PC-9 (cell line): ENCODE results near the gene NEB. TPM values are rescaled to one million over a fixed set of nuclear protein-coding genes. Genes with fewer than 3 reads are reported as not detected.

Source experiments
- BruUV-seq: library from RNA; stranded (reverse); fragments of 400-500 nt; replicated peaks from 2 replicates; lab custom pipeline; 2021; lab: Mats Ljungman, UMichigan
- CTCF ChIA-PET: fragments of 300-600 bp; sonication (Branson Sonifier 250); formaldehyde crosslinking; loops from one replicate; lab custom pipeline; 2022; ENCODE audit warnings: antibody characterized with exemption; lab: Charles Lee
- POLR2A ChIA-PET: fragments of 300-600 bp; sonication (Branson Sonifier 250); formaldehyde crosslinking; loops from one replicate; lab custom pipeline; 2022; ENCODE audit warnings: antibody characterized with exemption; ENCODE audit not compliant: unreplicated experiment; lab: Charles Lee
- DNase-seq, 2 experiments: peaks; one replicate each; pipeline versions ENCODE4 v3.0.0 to v3.0.0-alpha.2; 2015 to 2022; ENCODE audit warnings: mixed read lengths in 1 of 2
- H2AFZ ChIP-seq: fragments of 200-600 bp; sonication (generic); 2 replicates; pipeline ENCODE4 v1.8.1; 2017; ENCODE audit warnings: antibody characterized with exemption
- H3F3A ChIP-seq: fragments of 200-600 bp; sonication (generic); 2 replicates; pipeline ENCODE4 v1.8.1; 2017; ENCODE audit warnings: antibody characterized with exemption, mild to moderate bottlenecking, low read depth; ENCODE audit not compliant: insufficient read depth
- H3K27ac ChIP-seq: fragments of 200-600 bp; sonication (generic); 2 replicates; pipeline ENCODE4 v1.6.1; 2016; ENCODE audit warnings: mixed run types
- H3K27me3 ChIP-seq: fragments of 200-600 bp; sonication (generic); 2 replicates; pipeline ENCODE4 v1.6.1; 2016; ENCODE audit warnings: low read depth, mixed run types; ENCODE audit not compliant: insufficient read depth
- H3K36me3 ChIP-seq: fragments of 200-600 bp; sonication (generic); 2 replicates; pipeline ENCODE4 v1.6.1; 2016; ENCODE audit warnings: low read depth, mixed run types
- H3K4me1 ChIP-seq: fragments of 200-600 bp; sonication (generic); replicated peaks from 2 replicates; pipeline ENCODE4 v1.6.1; 2016; ENCODE audit warnings: mixed run types; ENCODE audit not compliant: insufficient read depth
- H3K4me2 ChIP-seq: fragments of 200-600 bp; sonication (generic); 2 replicates; pipeline ENCODE4 v1.6.1; 2017; ENCODE audit warnings: mixed run types
- H3K4me3 ChIP-seq: fragments of 200-600 bp; sonication (generic); 2 replicates; pipeline ENCODE4 v1.6.1; 2016; ENCODE audit warnings: mixed run types
- H3K79me2 ChIP-seq: fragments of 200-600 bp; sonication (generic); 2 replicates; pipeline ENCODE4 v1.6.1; 2017; ENCODE audit warnings: low read depth, mixed run types
- H3K9me2 ChIP-seq: fragments of 200-600 bp; sonication (generic); 2 replicates; pipeline ENCODE4 v1.8.1; 2017; ENCODE audit warnings: mild to moderate bottlenecking; ENCODE audit not compliant: insufficient read depth
- H3K9me3 ChIP-seq: fragments of 200-600 bp; sonication (generic); 2 replicates; pipeline ENCODE4 v1.8.1; 2016; ENCODE audit warnings: low read depth; ENCODE audit not compliant: insufficient read depth
- H4K20me1 ChIP-seq: fragments of 200-600 bp; sonication (generic); 2 replicates; pipeline ENCODE4 v1.8.1; 2017; ENCODE audit not compliant: insufficient read depth
- EZH2 ChIP-seq: fragments of 200-600 bp; sonication (generic); IDR thresholded peaks from 2 replicates; pipeline ENCODE4 v1.8.0; 2017; ENCODE audit warnings: antibody characterized with exemption, low read depth
- intact Hi-C: fragments of 100-400 bp; cut with micrococcal nuclease; formaldehyde crosslinking; loops from one replicate; pipeline ENCODE4 v1.10.0; 2022; ENCODE audit not compliant: unreplicated experiment
- total RNA-seq: library from RNA; stranded (reverse); gene quantifications from 2 replicates; pipeline ENCODE4 v1.2.3, GENCODE V29; 2021
- TF ChIP-seq, protein P1 (sequence below): fragments of 200-600 bp; sonication (generic); conservative IDR thresholded peaks from 2 replicates; pipeline ENCODE4 v1.6.1; 2017; ENCODE audit warnings: mixed run types, antibody characterized with exemption, mild to moderate bottlenecking, moderate library complexity

NEB gene
- total RNA-seq, 1 experiment from 2014 or later: 0.15 TPM

GRCh38 chr2:151730262-151730975 is 3.9 kb downstream of the NEB start:
- DNase-seq: no peak
- Histone ChIP-seq H3K9me3 (no peaks in the 10 kb centered on the region), H2AFZ (no peak overlapping the region), H3K4me3 (no peak overlapping the region), H3K4me2 (no peak overlapping the region), H3F3A (no peaks in the 10 kb centered on the region), H3K9me2 (no peaks in the 10 kb centered on the region), H3K79me2 (no peaks in the 10 kb centered on the region), H3K4me1 (no peaks in the 10 kb centered on the region), H3K27me3 (no peaks in the 10 kb centered on the region), H3K36me3 (no peaks in the 10 kb centered on the region), H4K20me1 (no peaks in the 10 kb centered on the region), H3K27ac (no peak overlapping the region)
- ChIA-PET POLR2A (interaction anchor here (0.5 kb wide), 1 partner anchor 161 kb away, joined by 3 read pairs; no protein-coding TSS in a partner anchor), CTCF (no interaction called here)
- BruUV-seq: no TSS peak
- TF ChIP-seq, protein P1, sequence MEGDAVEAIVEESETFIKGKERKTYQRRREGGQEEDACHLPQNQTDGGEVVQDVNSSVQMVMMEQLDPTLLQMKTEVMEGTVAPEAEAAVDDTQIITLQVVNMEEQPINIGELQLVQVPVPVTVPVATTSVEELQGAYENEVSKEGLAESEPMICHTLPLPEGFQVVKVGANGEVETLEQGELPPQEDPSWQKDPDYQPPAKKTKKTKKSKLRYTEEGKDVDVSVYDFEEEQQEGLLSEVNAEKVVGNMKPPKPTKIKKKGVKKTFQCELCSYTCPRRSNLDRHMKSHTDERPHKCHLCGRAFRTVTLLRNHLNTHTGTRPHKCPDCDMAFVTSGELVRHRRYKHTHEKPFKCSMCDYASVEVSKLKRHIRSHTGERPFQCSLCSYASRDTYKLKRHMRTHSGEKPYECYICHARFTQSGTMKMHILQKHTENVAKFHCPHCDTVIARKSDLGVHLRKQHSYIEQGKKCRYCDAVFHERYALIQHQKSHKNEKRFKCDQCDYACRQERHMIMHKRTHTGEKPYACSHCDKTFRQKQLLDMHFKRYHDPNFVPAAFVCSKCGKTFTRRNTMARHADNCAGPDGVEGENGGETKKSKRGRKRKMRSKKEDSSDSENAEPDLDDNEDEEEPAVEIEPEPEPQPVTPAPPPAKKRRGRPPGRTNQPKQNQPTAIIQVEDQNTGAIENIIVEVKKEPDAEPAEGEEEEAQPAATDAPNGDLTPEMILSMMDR: no peak
- no peak for TF ChIP-seq EZH2
- intact Hi-C loops: no loop called here

GRCh38 chr2:151729837-151730236 is 4.4 kb downstream of the NEB start:
- H3K9me2 ChIP-seq: no peaks in the 10 kb centered on the region
- intact Hi-C loops: no loop called here
- ChIA-PET CTCF (no interaction called here), POLR2A (no interaction called here)
- H3K4me1 ChIP-seq: no peaks in the 10 kb centered on the region
- no peak for TF ChIP-seq EZH2
- TF ChIP-seq, protein P1: no peak
- no TSS peak for BruUV-seq
- no peak overlapping the region for H3K27ac ChIP-seq
- H3K4me2 ChIP-seq: no peak overlapping the region
- DNase-seq: no peak
- no peaks in the 10 kb centered on the region for H3K27me3 ChIP-seq
- H3K79me2 ChIP-seq: no peaks in the 10 kb centered on the region
- no peak overlapping the region for H3K4me3 ChIP-seq
- no peaks in the 10 kb centered on the region for H3F3A ChIP-seq
- H3K9me3 ChIP-seq: no peaks in the 10 kb centered on the region
- no peak overlapping the region for H2AFZ ChIP-seq
- no peaks in the 10 kb centered on the region for H3K36me3 ChIP-seq
- no peaks in the 10 kb centered on the region for H4K20me1 ChIP-seq

GRCh38 chr2:151729415-151729811 is 4.9 kb downstream of the NEB start:
- H4K20me1 ChIP-seq: no peaks in the 10 kb centered on the region
- no peaks in the 10 kb centered on the region for H3K9me3 ChIP-seq
- H3K4me2 ChIP-seq: no peak overlapping the region
- intact Hi-C loops: no loop called here
- H3K9me2 ChIP-seq: no peaks in the 10 kb centered on the region
- no peaks in the 10 kb centered on the region for H3K4me1 ChIP-seq
- DNase-seq: no peak
- H3K27ac ChIP-seq: no peak overlapping the region
- no peaks in the 10 kb centered on the region for H3K79me2 ChIP-seq
- no peak overlapping the region for H3K4me3 ChIP-seq
- H3K27me3 ChIP-seq: no peaks in the 10 kb centered on the region
- H3K36me3 ChIP-seq: no peaks in the 10 kb centered on the region
- TF ChIP-seq, protein P1: no peak
- TF ChIP-seq EZH2: no peak
- BruUV-seq: no TSS peak
- no peaks in the 10 kb centered on the region for H3F3A ChIP-seq
- ChIA-PET CTCF (no interaction called here), POLR2A (no interaction called here)
- no peak overlapping the region for H2AFZ ChIP-seq
